Uterus (tissue), 2 donors: ENCODE data around the gene TSGA10IP.

ENCODE experiments used
- POLR2A ChIP-seq, 2 donors: fragments of 450-650 bp; IDR thresholded peaks; one replicate each; pipeline ENCODE4 v1.6.1; 2016; ENCODE audit warnings: antibody characterized with exemption in 2 of 2, mild to moderate bottlenecking in 1 of 2, moderate library complexity in 1 of 2
- TF ChIP-seq, protein P1 (sequence below), 4 experiments: fragments of 200-600 bp in 2 of 4; fragments of 450-650 bp in 2 of 4; sonication (generic) in 2 of 4; IDR thresholded peaks; one replicate each; pipeline ENCODE4 v1.5.1; 2016 to 2019; ENCODE audit warnings: antibody characterized with exemption in 4 of 4, mild to moderate bottlenecking in 2 of 4, moderate library complexity in 1 of 4

DNA sequence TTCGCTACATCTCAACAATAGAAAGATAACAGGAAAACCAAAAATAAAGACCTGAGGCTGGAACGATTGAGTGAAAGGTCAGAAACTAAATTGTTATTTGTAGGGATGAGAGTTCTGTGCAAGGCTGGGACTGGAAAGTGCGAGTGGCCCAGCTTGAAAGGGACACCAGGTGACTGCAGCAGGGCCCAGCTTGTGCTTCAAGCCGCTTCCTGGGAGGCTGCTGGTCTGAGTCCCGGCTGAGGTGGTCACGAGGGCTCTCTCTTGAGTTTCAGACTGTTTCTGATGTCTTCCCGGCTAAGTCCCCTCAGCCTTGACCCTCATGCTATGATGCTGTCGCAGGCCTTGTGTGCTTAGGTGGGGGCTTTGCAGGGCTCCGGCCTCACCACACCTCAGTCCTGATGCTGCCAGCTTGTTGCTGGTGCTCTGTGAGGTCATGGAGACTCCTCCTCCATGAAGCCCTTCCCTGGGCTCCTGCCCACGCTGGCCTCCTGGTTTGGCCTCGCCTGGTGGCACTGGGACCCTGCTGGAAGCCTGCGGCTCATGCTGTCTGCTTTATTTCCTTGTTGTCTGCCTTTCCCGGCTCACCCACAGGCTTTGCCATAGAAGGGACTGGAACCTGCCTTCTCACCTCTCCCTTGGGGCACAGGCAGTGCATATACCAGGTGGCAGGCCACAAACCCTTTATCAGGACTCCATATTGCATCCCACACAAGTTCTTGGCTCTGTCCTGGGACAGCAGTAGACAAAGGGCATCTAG lies 61.0 kb downstream of the TSGA10IP start:
- no peak for TF ChIP-seq POLR2A (IDR thresholded peaks at IDR 0.05)
- TF ChIP-seq, protein P1, sequence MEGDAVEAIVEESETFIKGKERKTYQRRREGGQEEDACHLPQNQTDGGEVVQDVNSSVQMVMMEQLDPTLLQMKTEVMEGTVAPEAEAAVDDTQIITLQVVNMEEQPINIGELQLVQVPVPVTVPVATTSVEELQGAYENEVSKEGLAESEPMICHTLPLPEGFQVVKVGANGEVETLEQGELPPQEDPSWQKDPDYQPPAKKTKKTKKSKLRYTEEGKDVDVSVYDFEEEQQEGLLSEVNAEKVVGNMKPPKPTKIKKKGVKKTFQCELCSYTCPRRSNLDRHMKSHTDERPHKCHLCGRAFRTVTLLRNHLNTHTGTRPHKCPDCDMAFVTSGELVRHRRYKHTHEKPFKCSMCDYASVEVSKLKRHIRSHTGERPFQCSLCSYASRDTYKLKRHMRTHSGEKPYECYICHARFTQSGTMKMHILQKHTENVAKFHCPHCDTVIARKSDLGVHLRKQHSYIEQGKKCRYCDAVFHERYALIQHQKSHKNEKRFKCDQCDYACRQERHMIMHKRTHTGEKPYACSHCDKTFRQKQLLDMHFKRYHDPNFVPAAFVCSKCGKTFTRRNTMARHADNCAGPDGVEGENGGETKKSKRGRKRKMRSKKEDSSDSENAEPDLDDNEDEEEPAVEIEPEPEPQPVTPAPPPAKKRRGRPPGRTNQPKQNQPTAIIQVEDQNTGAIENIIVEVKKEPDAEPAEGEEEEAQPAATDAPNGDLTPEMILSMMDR (IDR thresholded peaks at IDR 0.05), result no peak
